ENCODE results near the gene MAGI1. TPM values are rescaled to one million over a fixed set of nuclear protein-coding genes. Genes with fewer than 3 reads are reported as not detected.

The MAGI1 gene
- total RNA-seq, 6 donors from 2014 or later = 33.0 to 72.9 (median 62.4) TPM

DNA sequence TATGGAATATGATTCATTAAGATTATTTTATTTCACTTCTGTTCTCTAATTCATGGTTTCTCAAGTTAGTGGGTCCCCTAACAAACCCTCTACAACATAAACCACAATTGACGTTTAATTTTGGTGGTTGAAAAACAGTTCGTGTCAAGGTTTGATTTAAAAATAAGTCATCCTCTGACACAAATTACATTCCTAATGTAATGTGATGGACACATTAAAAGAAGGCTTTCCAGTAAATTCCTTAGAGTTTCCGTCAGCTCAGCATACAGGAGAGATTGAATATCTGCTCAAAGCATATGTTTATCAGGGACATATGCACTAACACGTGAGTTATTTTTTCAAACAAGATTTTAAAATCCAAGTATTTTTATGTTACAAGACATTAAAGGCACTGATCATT, 724.4 kb downstream of the MAGI1 start:
- Histone ChIP-seq H3K27me3 (no peaks in the 10 kb centered on the region), H3K4me1 (no peaks in the 10 kb centered on the region), H3K27ac (no peak overlapping the region), H3K4me3 (no peak overlapping the region), H3K9me3 (peaks cover 0 to 6% (median 0%) of the 10 kb centered on the region in 4 donors), H3K36me3 (no peaks in the 10 kb centered on the region)
- DNase-seq (no peak), ATAC-seq (ENCODE audit: low FRiP score in 2 of 2) (no peak)
- 82 to 86% methylated on average over 4 of the region's 4 CpGs for WGBS, 2 donors
- TF ChIP-seq POLR2A (IDR thresholded peaks at IDR 0.05) (no peak), EP300 (IDR thresholded peaks at IDR 0.05) (no peak), POLR2AphosphoS5 (IDR thresholded peaks at IDR 0.05) (no peak)
- TF ChIP-seq, protein P1, sequence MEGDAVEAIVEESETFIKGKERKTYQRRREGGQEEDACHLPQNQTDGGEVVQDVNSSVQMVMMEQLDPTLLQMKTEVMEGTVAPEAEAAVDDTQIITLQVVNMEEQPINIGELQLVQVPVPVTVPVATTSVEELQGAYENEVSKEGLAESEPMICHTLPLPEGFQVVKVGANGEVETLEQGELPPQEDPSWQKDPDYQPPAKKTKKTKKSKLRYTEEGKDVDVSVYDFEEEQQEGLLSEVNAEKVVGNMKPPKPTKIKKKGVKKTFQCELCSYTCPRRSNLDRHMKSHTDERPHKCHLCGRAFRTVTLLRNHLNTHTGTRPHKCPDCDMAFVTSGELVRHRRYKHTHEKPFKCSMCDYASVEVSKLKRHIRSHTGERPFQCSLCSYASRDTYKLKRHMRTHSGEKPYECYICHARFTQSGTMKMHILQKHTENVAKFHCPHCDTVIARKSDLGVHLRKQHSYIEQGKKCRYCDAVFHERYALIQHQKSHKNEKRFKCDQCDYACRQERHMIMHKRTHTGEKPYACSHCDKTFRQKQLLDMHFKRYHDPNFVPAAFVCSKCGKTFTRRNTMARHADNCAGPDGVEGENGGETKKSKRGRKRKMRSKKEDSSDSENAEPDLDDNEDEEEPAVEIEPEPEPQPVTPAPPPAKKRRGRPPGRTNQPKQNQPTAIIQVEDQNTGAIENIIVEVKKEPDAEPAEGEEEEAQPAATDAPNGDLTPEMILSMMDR (IDR thresholded peaks at IDR 0.05) = no peak

DNA sequence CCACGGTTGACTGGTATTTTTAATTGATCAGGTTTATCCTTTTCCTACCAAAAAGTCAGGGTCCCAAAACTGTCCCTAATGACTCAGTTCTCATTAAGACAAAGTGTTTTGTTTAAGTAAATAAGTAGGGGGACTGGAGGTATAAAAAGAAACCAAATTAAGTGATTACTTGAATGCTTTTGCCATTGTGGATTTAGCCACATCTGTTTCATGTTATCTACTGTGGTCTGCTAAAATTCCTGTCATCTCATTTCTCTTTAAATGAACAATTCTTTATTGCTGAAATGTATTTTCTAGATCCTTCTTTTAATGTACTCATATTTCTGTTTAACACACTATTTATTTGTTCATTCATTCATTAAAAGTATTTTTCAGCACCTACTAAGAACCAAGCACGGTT, 725.1 kb downstream of the MAGI1 start:
- no peaks in the 10 kb centered on the region for H3K27me3 ChIP-seq
- ATAC-seq (ENCODE audit: low FRiP score in 2 of 2) = no peak
- H3K36me3 ChIP-seq = no peaks in the 10 kb centered on the region
- H3K27ac ChIP-seq = no peak overlapping the region
- H3K4me3 ChIP-seq = no peak overlapping the region
- no peak for TF ChIP-seq EP300 (IDR thresholded peaks at IDR 0.05)
- TF ChIP-seq, protein P1 (IDR thresholded peaks at IDR 0.05) = no peak
- no peak for TF ChIP-seq POLR2AphosphoS5 (IDR thresholded peaks at IDR 0.05)
- TF ChIP-seq POLR2A (IDR thresholded peaks at IDR 0.05) = no peak
- H3K9me3 ChIP-seq = peaks cover 0 to 6% (median 0%) of the 10 kb centered on the region in 4 donors
- 83 to 87% methylated on average over 2 of the region's 2 CpGs for WGBS, 2 donors
- DNase-seq = no peak
- H3K4me1 ChIP-seq = no peaks in the 10 kb centered on the region

DNA sequence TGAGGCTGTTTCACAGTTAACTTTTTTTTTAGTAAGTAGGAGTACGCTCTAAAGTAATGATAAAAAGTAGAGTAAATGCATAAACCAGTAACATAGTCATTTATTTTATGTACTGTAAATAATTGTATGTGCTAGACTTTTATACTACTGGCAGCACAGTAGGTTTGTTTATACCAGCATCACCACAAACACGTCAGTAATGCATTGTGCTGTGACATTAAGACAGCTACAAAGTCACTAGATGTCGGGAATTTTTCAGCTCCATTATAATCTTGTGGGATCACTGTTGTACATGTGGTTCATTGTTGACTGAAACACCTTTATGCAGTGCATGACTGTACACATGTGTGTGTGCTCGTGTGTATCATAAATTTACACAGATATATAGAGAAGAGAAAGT, 732.9 kb downstream of the MAGI1 start:
- no peak for DNase-seq
- TF ChIP-seq POLR2AphosphoS5 (IDR thresholded peaks at IDR 0.05) (no peak), EP300 (IDR thresholded peaks at IDR 0.05) (no peak)
- TF ChIP-seq, protein P1 (IDR thresholded peaks at IDR 0.05) = no peak
- WGBS, 2 donors = 85 to 89% methylated on average over 4 of the region's 4 CpGs

More for the DNA sequence above, 732.9 kb downstream of the MAGI1 start:
- H3K9me3 ChIP-seq = no peaks in the 10 kb centered on the region
- no peak for ATAC-seq (ENCODE audit: low FRiP score in 2 of 2)
- H3K27me3 ChIP-seq = no peaks in the 10 kb centered on the region
- H3K4me1 ChIP-seq = no peaks in the 10 kb centered on the region
- no peak overlapping the region for H3K27ac ChIP-seq
- H3K36me3 ChIP-seq = no peaks in the 10 kb centered on the region
- H3K4me3 ChIP-seq = no peak overlapping the region

Small RNA genes lying within 50 kb of the gene (small RNA-seq; reads per million reads assigned to genes)
- gene RF00019 = 0 reads per million in 4 donors

Other genes starting within 250 kb of the MAGI1 start
- 10 to 100 TPM in 5 of 6 donors, 1 to 10 TPM in 1; 8.4 to 18.8 (median 17.0) TPM for gene SLC25A26, start 182.1 kb upstream of the MAGI1 start, total RNA-seq